Liver (tissue), 9 donors: ENCODE results near the gene KCNN1. TPM values are rescaled to one million over a fixed set of nuclear protein-coding genes. Genes with fewer than 3 reads are reported as not detected.

Experiments used
- DNase-seq: peaks from one replicate; pipeline ENCODE4 v3.0.0-alpha.2; 2017; ENCODE audit warnings: low spot score
- H3K27ac ChIP-seq, 2 donors: one replicate each; pipeline ENCODE4 v1.7.0; 2013; ENCODE audit warnings: inconsistent platforms in 2 of 2, low read length in 2 of 2, control low read depth in 1 of 2, low read depth in 1 of 2, mild to moderate bottlenecking in 1 of 2
- H3K27me3 ChIP-seq, 4 donors: one replicate each; pipeline versions ENCODE4 v1.6.1 to v1.7.0; 2013; ENCODE audit warnings: low read length in 3 of 4, inconsistent platforms in 1 of 4, mild to moderate bottlenecking in 1 of 4, moderate library complexity in 1 of 4; ENCODE audit not compliant: control insufficient read depth in 4 of 4, insufficient read depth in 4 of 4
- H3K36me3 ChIP-seq, 4 donors: one replicate each; pipeline versions ENCODE4 v1.6.1 to v1.7.0; 2013; ENCODE audit warnings: low read length in 3 of 4, mild to moderate bottlenecking in 3 of 4, low read depth in 1 of 4, moderate library complexity in 1 of 4; ENCODE audit not compliant: control insufficient read depth in 4 of 4, insufficient read depth in 3 of 4
- H3K4me1 ChIP-seq, 4 donors: one replicate each; pipeline versions ENCODE4 v1.6.1 to v1.7.0; 2013; ENCODE audit warnings: low read length in 3 of 4, mild to moderate bottlenecking in 3 of 4, moderate library complexity in 1 of 4; ENCODE audit not compliant: control insufficient read depth in 4 of 4, insufficient read depth in 4 of 4
- H3K4me3 ChIP-seq, 3 donors: one replicate each; pipeline versions ENCODE4 v1.6.1 to v1.7.0; 2013; ENCODE audit warnings: low read length in 3 of 3, control low read depth in 1 of 3, low read depth in 1 of 3, mild to moderate bottlenecking in 1 of 3
- H3K9ac ChIP-seq, 2 donors: one replicate each; pipeline ENCODE4 v1.7.0; 2013; ENCODE audit warnings: low read length in 2 of 2, mild to moderate bottlenecking in 2 of 2, moderate library complexity in 2 of 2, control low read depth in 1 of 2, low read depth in 1 of 2
- H3K9me3 ChIP-seq, 4 donors: one replicate each; pipeline versions ENCODE4 v1.6.1 to v1.7.0; 2013; ENCODE audit warnings: low read length in 3 of 4; ENCODE audit not compliant: control insufficient read depth in 4 of 4
- FOXA1 ChIP-seq: IDR thresholded peaks from 2 replicates; pipeline ENCODE4 v1.6.1; 2016; ENCODE audit warnings: antibody characterized with exemption
- FOXA2 ChIP-seq: IDR thresholded peaks from 2 replicates; pipeline ENCODE4 v1.6.1; 2016; ENCODE audit warnings: antibody characterized with exemption
- HNF4G ChIP-seq: IDR thresholded peaks from 2 replicates; pipeline ENCODE4 v1.6.1; 2016; ENCODE audit warnings: antibody characterized with exemption
- JUND ChIP-seq, 2 donors: IDR thresholded peaks; 2 replicates each; pipeline ENCODE4 v1.6.1; 2016; ENCODE audit warnings: antibody characterized with exemption in 2 of 2
- NR2F2 ChIP-seq: IDR thresholded peaks from 2 replicates; pipeline ENCODE4 v1.6.1; 2016; ENCODE audit warnings: antibody characterized with exemption
- RAD21 ChIP-seq, 2 donors: IDR thresholded peaks; 2 replicates each; pipeline ENCODE4 v1.6.1; 2016; ENCODE audit warnings: antibody characterized with exemption in 2 of 2, mild to moderate bottlenecking in 2 of 2
- RXRA ChIP-seq, 2 donors: IDR thresholded peaks; 2 replicates each; pipeline ENCODE4 v1.6.1; 2017 to 2018; ENCODE audit warnings: antibody characterized with exemption in 2 of 2, mild to moderate bottlenecking in 1 of 2
- SP1 ChIP-seq: IDR thresholded peaks from 2 replicates; pipeline ENCODE4 v1.6.1; 2018; ENCODE audit warnings: antibody characterized with exemption, mild to moderate bottlenecking
- YY1 ChIP-seq: IDR thresholded peaks from 2 replicates; pipeline ENCODE4 v1.6.1; 2016; ENCODE audit warnings: antibody characterized with exemption, mild to moderate bottlenecking
- WGBS: extraction: QIAGEN DNeasy Blood & Tissue Kit; methylation state at CpG from one replicate; pipeline ENCODE4 v1.1.7; 2013; 5-methylcytosine and 5-hydroxymethylcytosine counted together
- polyA plus RNA-seq, 2 donors: library from polyadenylated mRNA; stranded (reverse) in 1 of 2; unstranded in 1 of 2; fragments of 200-250 nt in 1 of 2; fragments of >200 nt in 1 of 2; fragmentation: Nextera tagmentation in 1 of 2; extraction: Ambion mirVana in 1 of 2; gene quantifications; one replicate each; pipeline versions ENCODE4 v1.2.1 to v1.2.3, GENCODE V29; 2013 to 2015
- total RNA-seq, 2 donors: library from RNA; depleted of rRNA; stranded (reverse); fragments of >200 nt; gene quantifications; one replicate each; pipeline ENCODE4 v1.2.3, GENCODE V29; 2014
- TF ChIP-seq, protein P1 (sequence below): fragments of 150-350 bp; IDR thresholded peaks from 2 replicates; pipeline ENCODE4 v1.5.1; 2017; ENCODE audit warnings: improper control_type of control experiment, low read depth, low read length; ENCODE audit not compliant: missing input control
- donor health status: healthy.
- donor health status: healthy.
- donor health status: healthy.
- donor health status: healthy.
- donor health status: healthy.

KCNN1 gene
- total and polyA plus RNA-seq, 4 donors: 0.05 to 0.08 (median 0.05) TPM; not detected in 1

DNA sequence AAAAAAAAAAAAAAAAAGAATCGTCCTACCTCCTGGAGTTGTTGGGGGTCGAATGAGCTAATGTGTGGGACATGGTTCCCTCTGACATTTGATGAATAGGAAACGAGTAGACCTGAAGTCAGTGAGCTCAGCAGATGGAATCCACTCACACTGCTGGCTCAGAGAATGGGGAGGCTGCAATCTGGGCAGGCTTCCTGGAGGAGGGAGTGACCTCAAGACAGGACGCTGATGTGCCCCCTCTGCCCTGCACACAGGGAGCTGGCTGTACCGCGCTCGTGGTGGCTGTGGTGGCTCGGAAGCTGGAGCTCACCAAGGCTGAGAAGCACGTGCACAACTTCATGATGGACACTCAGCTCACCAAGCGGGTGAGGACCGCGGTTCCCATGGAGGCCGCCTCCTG, 21.3 kb downstream of the KCNN1 start:
- H3K27me3 ChIP-seq: no peaks in the 10 kb centered on the region
- no peaks in the 10 kb centered on the region for H3K36me3 ChIP-seq
- no peak for TF ChIP-seq SP1
- TF ChIP-seq FOXA2: no peak
- TF ChIP-seq YY1: no peak
- no peak for TF ChIP-seq JUND (IDR thresholded peaks at IDR 0.05)
- no peak for TF ChIP-seq FOXA1
- TF ChIP-seq RXRA (IDR thresholded peaks at IDR 0.05): no peak
- H3K4me1 ChIP-seq: no peaks in the 10 kb centered on the region
- H3K9me3 ChIP-seq: no peaks in the 10 kb centered on the region
- no peak for DNase-seq
- WGBS: 93% methylated on average over 13 of the region's 13 CpGs
- H3K4me3 ChIP-seq: no peak overlapping the region
- H3K9ac ChIP-seq: no peak overlapping the region
- H3K27ac ChIP-seq: no peak overlapping the region

DNA sequence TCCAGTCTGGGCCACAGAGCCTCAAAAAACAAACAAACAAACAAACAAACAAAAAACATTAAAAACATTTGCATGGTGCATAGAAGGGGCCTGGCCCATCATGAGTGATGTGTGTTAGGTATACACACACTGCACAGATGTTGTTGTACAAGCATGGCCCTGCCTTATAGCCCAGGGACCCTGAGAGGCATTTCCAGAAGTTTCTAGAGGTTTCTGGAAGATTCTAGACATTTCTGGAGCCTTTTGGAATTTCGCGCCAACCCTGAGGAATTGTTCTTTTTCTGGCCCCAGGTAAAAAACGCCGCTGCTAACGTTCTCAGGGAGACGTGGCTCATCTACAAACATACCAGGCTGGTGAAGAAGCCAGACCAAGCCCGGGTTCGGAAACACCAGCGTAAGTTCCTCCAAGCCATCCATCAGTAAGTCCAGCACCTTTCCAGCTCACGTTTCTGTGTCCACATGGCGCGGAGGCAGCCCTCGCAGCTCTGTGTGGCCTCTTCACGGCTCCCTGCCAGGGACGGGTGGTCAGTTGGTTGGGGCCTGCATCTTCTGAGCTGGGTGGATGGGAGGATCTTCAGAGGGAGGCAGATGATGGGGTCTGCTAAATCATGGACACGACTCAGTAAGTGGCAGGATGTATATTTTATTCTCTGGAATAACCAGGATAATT, 22.7 kb downstream of the KCNN1 start:
- DNase-seq: no peak
- no peak for TF ChIP-seq HNF4G
- TF ChIP-seq SP1: no peak
- TF ChIP-seq RXRA (IDR thresholded peaks at IDR 0.05): no peak
- no peak for TF ChIP-seq FOXA1
- H3K9me3 ChIP-seq: no peaks in the 10 kb centered on the region
- H3K27ac ChIP-seq: no peak overlapping the region
- no peak overlapping the region for H3K9ac ChIP-seq
- no peaks in the 10 kb centered on the region for H3K27me3 ChIP-seq
- H3K4me3 ChIP-seq: no peak overlapping the region
- no peaks in the 10 kb centered on the region for H3K4me1 ChIP-seq
- WGBS: 90% methylated on average over 16 of the region's 16 CpGs
- H3K36me3 ChIP-seq: no peaks in the 10 kb centered on the region

DNA sequence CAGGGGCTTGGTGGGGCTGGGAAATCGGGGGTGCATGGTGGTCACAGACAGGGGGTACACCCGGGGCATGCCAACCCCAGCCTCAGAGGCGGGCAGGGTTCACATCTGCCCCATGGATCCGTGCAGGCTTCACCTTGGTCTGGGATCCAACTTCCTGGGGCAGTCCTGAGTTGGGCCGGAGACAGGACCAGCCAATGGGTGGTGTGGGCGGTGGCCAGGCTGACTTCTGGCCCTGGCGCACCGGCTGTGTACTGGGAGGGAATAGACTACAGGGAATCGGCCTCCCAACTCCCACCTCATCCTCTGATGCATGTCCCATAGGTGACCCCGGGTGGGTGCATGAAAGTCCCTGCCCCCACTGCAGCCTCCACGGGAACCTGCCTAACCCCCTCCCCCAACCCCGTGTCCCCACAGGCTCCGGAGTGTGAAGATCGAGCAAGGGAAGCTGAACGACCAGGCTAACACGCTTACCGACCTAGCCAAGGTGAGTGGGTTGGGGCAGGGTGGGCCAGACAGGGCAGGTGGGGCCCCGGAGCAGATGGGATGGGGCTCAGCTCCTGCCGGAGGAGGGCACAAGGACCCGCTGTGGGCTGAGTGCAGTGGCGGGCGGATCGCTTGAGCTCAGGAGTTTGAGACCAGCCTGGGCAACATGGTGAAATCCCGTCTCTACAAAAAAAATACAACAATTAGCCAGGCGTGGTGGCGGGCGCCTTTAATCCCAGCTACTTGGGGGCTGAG, 26.3 kb downstream of the KCNN1 start:
- no peaks in the 10 kb centered on the region for H3K27me3 ChIP-seq
- TF ChIP-seq, protein P1, sequence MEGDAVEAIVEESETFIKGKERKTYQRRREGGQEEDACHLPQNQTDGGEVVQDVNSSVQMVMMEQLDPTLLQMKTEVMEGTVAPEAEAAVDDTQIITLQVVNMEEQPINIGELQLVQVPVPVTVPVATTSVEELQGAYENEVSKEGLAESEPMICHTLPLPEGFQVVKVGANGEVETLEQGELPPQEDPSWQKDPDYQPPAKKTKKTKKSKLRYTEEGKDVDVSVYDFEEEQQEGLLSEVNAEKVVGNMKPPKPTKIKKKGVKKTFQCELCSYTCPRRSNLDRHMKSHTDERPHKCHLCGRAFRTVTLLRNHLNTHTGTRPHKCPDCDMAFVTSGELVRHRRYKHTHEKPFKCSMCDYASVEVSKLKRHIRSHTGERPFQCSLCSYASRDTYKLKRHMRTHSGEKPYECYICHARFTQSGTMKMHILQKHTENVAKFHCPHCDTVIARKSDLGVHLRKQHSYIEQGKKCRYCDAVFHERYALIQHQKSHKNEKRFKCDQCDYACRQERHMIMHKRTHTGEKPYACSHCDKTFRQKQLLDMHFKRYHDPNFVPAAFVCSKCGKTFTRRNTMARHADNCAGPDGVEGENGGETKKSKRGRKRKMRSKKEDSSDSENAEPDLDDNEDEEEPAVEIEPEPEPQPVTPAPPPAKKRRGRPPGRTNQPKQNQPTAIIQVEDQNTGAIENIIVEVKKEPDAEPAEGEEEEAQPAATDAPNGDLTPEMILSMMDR: no peak
- TF ChIP-seq RXRA (IDR thresholded peaks at IDR 0.05): no peak
- no peak overlapping the region for H3K9ac ChIP-seq
- no peak for DNase-seq
- H3K36me3 ChIP-seq: no peaks in the 10 kb centered on the region
- H3K4me1 ChIP-seq: no peaks in the 10 kb centered on the region
- no peaks in the 10 kb centered on the region for H3K9me3 ChIP-seq
- H3K27ac ChIP-seq: no peak overlapping the region
- no peak overlapping the region for H3K4me3 ChIP-seq
- WGBS: 68% methylated on average over 27 of the region's 27 CpGs

DNA sequence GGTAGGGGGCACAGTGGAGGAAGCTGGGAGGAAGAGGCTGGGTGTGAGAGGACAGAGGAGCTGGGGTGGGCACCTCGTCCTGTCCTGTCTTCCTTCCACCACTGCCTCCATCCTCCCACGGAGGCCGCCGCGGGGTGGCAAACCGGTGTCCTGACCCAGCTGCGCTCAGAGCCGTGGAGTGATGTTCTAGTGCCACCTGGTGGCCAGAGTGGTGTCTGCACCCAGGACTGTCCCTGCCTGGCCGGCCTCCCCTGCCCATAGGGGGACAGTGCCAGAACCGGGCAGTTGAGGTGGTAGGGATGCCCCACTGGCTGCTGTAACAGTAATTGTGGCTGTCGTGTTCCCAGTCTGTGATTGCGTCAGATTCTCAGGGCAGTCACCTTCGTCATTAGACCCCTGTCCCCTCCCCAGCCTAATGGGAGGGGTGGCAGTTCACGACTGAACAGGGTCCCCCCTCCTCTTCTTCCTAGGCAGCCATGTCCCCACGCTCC, 30.0 kb downstream of the KCNN1 start:
- H3K4me3 ChIP-seq: no peak overlapping the region
- WGBS: 9% methylated on average over 15 of the region's 15 CpGs
- peaks cover 4 to 10% (median 6%) of the 10 kb centered on the region in 4 donors for H3K4me1 ChIP-seq
- H3K9ac ChIP-seq: no peak overlapping the region
- no peak overlapping the region for H3K27ac ChIP-seq
- TF ChIP-seq JUND (IDR thresholded peaks at IDR 0.05) (no peak), NR2F2 (no peak), RAD21 (IDR thresholded peaks at IDR 0.05) (peak; percentile 92 to 98)
- TF ChIP-seq, protein P1: peak; percentile 99
- H3K36me3 ChIP-seq: no peaks in the 10 kb centered on the region
- no peaks in the 10 kb centered on the region for H3K9me3 ChIP-seq
- DNase-seq: peak; percentile 96
- no peaks in the 10 kb centered on the region for H3K27me3 ChIP-seq
